Tibial nerve (tissue), 4 donors: ENCODE results near the gene PPT2. TPM values are rescaled to one million over a fixed set of nuclear protein-coding genes. Genes with fewer than 3 reads are reported as not detected.

Source experiments
- DNase-seq, 2 donors: peaks; one replicate each; pipeline ENCODE4 v3.0.0-alpha.2; 2019; ENCODE audit warnings: low spot score in 2 of 2
- H3K27ac ChIP-seq, 4 donors: fragments of 200-600 bp; sonication (generic) in 3 of 4; one replicate each; pipeline ENCODE4 v1.5.1; 2017 to 2019; ENCODE audit warnings: mild to moderate bottlenecking in 1 of 4
- H3K27me3 ChIP-seq, 2 donors: fragments of 200-600 bp; sonication (generic) in 1 of 2; one replicate each; pipeline versions ENCODE4 v1.5.1 to v1.6.0; 2017 to 2019
- H3K36me3 ChIP-seq, 3 donors: fragments of 200-600 bp; sonication (generic); one replicate each; pipeline ENCODE4 v1.5.1; 2018 to 2019
- H3K4me1 ChIP-seq, 4 donors: fragments of 200-600 bp; sonication (generic) in 3 of 4; one replicate each; pipeline ENCODE4 v1.5.1; 2017 to 2019
- H3K4me3 ChIP-seq, 4 donors: fragments of 200-600 bp; sonication (generic) in 3 of 4; one replicate each; pipeline ENCODE4 v1.5.1; 2017 to 2019; ENCODE audit warnings: mild to moderate bottlenecking in 1 of 4, moderate library complexity in 1 of 4
- H3K9me3 ChIP-seq, 4 donors: fragments of 200-600 bp; sonication (generic) in 3 of 4; one replicate each; pipeline ENCODE4 v1.5.1; 2017 to 2019
- CTCF ChIP-seq, 5 experiments: fragments of 200-600 bp in 3 of 5; fragments of 450-650 bp in 2 of 5; sonication (generic) in 3 of 5; IDR thresholded peaks; one replicate each; pipeline ENCODE4 v1.5.1; 2016 to 2019; ENCODE audit warnings: antibody characterized with exemption in 5 of 5, mild to moderate bottlenecking in 3 of 5, moderate library complexity in 2 of 5
- EP300 ChIP-seq, 2 donors: sonication (generic); formaldehyde crosslinking; IDR thresholded peaks; one replicate each; pipeline ENCODE4 v1.6.1; 2017; ENCODE audit warnings: antibody characterized with exemption in 2 of 2, mild to moderate bottlenecking in 1 of 2
- POLR2A ChIP-seq, 2 donors: fragments of 450-650 bp; IDR thresholded peaks; one replicate each; pipeline ENCODE4 v1.6.1; 2017; ENCODE audit warnings: antibody characterized with exemption in 2 of 2, mild to moderate bottlenecking in 2 of 2, moderate library complexity in 2 of 2
- WGBS, 2 donors: methylation state at CpG; one replicate each; pipeline ENCODE4 v1.1.5; 2018; 5-methylcytosine and 5-hydroxymethylcytosine counted together
- total RNA-seq, 4 donors: library from RNA; depleted of rRNA; stranded (reverse); fragments of >200 nt; gene quantifications; one replicate each; pipeline ENCODE4 v1.1.0, GENCODE V29; 2016

PPT2 gene
- total RNA-seq, 4 donors from 2014 or later, result 33.0 to 75.2 (median 40.1) TPM

GRCh38 chr6:32151181-32151862 lies 2.6 kb upstream of the PPT2 start:
- DNase-seq, result no peak
- TF ChIP-seq POLR2A (IDR thresholded peaks at IDR 0.05), result no peak
- no peak for TF ChIP-seq EP300 (IDR thresholded peaks at IDR 0.05)
- no peak for TF ChIP-seq CTCF (IDR thresholded peaks at IDR 0.05)
- 22 to 35% methylated on average over 8 of the region's 8 CpGs for WGBS, 2 donors

GRCh38 chr6:32151863-32152768 lies 1.8 kb upstream of the PPT2 start, which contains the start of gene PRRT1:
TSS of gene PRRT1 (minus strand) at chr6:32151939. CDS start at chr6:32151827, 112 bp downstream.
- H3K27ac ChIP-seq, result peak within 1 kb of the TSS; percentile 87 to 97 (median 92)
- H3K4me3 ChIP-seq, result peak within 1 kb of the TSS; percentile 50 to 80 (median 73)
- no peak for TF ChIP-seq POLR2A (IDR thresholded peaks at IDR 0.05)
- TF ChIP-seq EP300 (IDR thresholded peaks at IDR 0.05), result no peak
- no peak for TF ChIP-seq CTCF (IDR thresholded peaks at IDR 0.05)
- peaks cover 4 to 65% (median 28%) of the 10 kb centered on the region in 4 donors for H3K4me1 ChIP-seq
- 5 to 13% methylated on average over 19 to 20 of the region's 24 CpGs for WGBS, 2 donors
- H3K27me3 ChIP-seq, result no peaks in the 10 kb centered on the region
- DNase-seq, result no peak
- no peaks in the 10 kb centered on the region for H3K9me3 ChIP-seq
- peaks cover 0 to 25% (median 0%) of the 10 kb centered on the region in 3 donors for H3K36me3 ChIP-seq

More at GRCh38 chr6:32151181-32151862, 2.6 kb upstream of the PPT2 start:
- Histone ChIP-seq H3K36me3 (peaks cover 0 to 17% (median 0%) of the 10 kb centered on the region in 3 donors), H3K9me3 (no peaks in the 10 kb centered on the region), H3K4me3 (peak overlapping the region; percentile 24 to 76 (median 42)), H3K27me3 (no peaks in the 10 kb centered on the region), H3K27ac (peak overlapping the region; percentile 15 to 97 (median 92)), H3K4me1 (peaks cover 4 to 57% (median 28%) of the 10 kb centered on the region in 4 donors)

GRCh38 chr6:32152769-32153563 lies 975 bp upstream of the PPT2 start:
- Histone ChIP-seq H3K4me3 (peak overlapping the region; percentile 50 to 80 (median 73)), H3K36me3 (peaks cover 0 to 33% (median 0%) of the 10 kb centered on the region in 3 donors), H3K9me3 (no peaks in the 10 kb centered on the region), H3K27ac (peak overlapping the region; percentile 87 to 97 (median 92)), H3K4me1 (peaks cover 4 to 65% (median 28%) of the 10 kb centered on the region in 4 donors), H3K27me3 (no peaks in the 10 kb centered on the region)
- 8 to 16% methylated on average over 35 of the region's 35 CpGs for WGBS, 2 donors
- no peak for DNase-seq
- TF ChIP-seq POLR2A (IDR thresholded peaks at IDR 0.05), result no peak
- TF ChIP-seq CTCF (IDR thresholded peaks at IDR 0.05), result no peak
- TF ChIP-seq EP300 (IDR thresholded peaks at IDR 0.05), result no peak

GRCh38 chr6:32154514-32155161 lies 697 bp downstream of the PPT2 start:
- peak in 1 of 2 donors; percentile 47 for DNase-seq

More at GRCh38 chr6:32154514-32155161, 697 bp downstream of the PPT2 start:
- Histone ChIP-seq H3K4me3 (peak overlapping the region; percentile 50 to 80 (median 73)), H3K27ac (peak overlapping the region; percentile 87 to 97 (median 92)), H3K36me3 (peaks cover 0 to 37% (median 0%) of the 10 kb centered on the region in 3 donors), H3K4me1 (peaks cover 4 to 63% (median 27%) of the 10 kb centered on the region in 4 donors), H3K9me3 (no peaks in the 10 kb centered on the region), H3K27me3 (no peaks in the 10 kb centered on the region)
- 2 to 4% methylated on average over 24 to 29 of the region's 34 CpGs for WGBS, 2 donors
- TF ChIP-seq POLR2A (IDR thresholded peaks at IDR 0.05) (no peak), CTCF (IDR thresholded peaks at IDR 0.05) (peak; percentile 33 to 80 (median 58))
